GM19452 (cell line): ENCODE results near the gene MMGT1.
A peak's percentile ranks its signal among the peaks of the same experiment; 100 is the strongest.

Experiments
- ATAC-seq: cut with Tn5 transposase; IDR thresholded peaks from one replicate; pipeline ENCODE4 v1.9.1; 2021; ENCODE audit not compliant: unreplicated experiment

The MMGT1 gene

DNA sequence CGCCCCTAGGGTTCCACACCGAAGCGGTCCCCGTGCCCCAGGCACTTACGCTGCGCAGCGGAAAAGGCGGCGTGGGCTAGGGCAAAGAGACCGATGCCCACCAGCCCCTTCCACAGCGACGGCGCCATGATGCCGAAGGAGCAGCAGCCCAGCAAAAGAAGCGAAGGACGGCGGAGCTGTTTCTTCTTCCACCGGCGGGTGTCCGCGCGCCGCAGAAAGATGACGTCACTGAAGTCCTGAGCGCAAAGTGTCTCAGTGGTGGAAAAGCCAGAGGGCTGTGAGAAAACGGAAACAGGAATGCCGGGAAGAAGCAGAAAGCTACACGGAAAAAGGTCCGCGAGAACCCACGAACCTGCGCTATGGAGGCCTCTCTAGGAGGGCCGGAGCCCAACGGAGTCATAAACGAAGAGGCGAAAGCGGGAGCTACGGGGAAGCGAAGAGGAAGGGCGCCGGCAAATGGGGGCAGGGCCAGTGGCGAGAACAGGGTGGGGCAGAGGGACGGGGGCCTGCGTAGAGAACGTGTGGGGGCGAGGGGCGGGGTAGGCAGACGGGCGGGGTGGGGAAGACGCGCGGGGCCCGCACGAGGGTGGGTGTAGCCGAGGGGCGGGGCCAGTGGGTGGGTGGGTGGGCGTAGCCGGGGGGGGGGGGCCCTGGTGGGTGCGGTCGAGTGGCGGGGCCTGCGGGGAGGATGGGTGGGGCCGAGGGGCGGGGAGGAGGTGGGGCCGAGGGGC, at the start of gene MMGT1:
Gene MMGT1, minus strand, starts transcription at position 441 of the 731 bp plus-strand sequence. Its CDS starts 313 bp downstream, at position 128.
- ATAC-seq, result peak; percentile 84

DNA sequence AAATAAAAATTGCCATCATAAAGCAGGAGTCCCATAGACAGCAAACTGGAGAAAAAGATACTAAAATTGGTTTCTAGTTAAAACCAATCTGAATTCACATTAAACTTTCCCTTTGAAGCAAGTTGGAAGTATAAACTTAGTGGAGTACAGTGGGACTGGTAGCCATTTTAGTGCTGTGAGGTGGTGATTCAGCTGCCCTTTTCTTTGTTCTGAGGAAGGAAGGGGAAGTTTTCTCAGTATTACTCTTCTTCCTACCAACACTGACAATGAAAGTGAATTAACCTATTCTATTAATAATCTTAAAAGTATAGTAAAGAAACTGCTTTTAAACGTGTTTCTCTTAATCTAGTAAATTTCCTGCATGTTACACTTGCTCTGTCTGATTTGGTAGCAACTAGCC, 48.1 kb upstream of the MMGT1 start:
- no peak for ATAC-seq

DNA sequence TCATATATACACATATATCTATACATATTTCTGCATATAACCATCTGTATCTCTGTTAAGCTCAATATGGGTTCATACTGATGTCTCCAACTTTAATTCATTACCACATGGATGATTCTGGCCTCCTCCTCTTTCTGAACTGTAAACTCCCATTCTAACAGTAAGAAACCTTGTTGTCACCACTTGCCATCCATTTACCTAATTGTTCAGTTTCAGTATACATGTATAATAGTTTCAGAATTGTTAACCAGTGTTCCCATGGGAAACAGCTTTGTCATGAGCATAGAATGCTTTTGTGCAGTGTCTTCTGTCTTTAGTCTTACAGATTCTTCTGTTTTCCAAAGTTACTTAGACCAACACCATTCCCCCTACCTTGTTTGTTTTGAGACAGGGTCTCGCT, 47.4 kb upstream of the MMGT1 start:
- ATAC-seq, result peak; percentile 79

DNA sequence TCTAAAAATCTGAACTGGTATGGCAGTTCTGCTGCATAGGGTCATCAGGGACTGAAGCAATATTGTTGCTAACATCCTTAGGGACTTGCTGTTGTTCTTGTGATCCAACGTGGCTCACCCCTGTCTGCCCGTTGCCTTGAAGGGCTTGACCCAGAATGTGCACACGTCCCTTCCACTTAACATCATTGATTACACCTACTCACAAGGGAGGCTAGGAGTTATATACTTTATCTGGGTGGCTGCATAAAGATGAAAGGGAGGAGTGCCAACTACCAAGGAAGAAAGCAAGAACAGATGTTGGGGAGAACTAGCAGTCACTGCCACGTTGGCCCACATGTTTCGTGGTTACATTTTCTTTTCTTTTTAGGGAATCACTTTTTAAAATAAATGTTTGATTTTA, 45.4 kb upstream of the MMGT1 start:
- no peak for ATAC-seq

DNA sequence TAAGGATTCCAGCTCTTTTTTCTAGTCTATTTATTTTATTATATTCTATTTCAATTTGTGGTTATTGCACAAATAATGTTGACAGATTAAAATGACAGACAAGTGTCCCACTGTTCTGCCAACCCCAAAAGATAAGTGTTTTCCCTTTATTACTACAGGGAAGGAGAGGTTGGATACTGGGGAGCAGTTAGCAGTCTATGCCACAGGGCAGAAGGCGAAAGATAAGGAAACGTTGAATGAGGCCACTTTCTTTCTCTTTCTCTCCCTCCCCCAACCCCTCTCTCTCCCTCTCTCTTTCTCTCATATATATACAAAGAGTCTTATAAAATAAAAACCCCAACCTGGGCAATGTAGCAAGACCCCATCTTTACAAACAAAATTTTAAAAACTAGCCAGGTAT, 43.1 kb upstream of the MMGT1 start:
- ATAC-seq, result no peak

DNA sequence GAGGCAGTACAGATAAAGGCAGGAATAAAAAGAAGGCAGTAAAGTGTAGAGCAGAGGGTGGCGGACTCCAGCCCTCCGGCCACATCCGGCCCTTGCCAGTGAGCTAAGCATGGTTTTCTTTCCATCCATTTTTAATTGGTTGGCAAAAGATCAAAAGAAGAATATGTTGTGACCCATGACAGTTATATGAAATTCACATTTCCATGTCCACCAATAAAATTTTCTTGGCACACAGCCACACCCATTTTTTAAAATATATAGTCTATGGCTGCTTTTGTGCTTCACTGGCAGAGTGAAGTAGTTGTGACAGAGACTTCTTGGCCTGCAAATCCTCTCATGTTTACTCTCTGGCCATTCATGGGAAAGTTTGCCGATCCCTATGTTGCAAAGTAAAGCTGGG, 41.2 kb upstream of the MMGT1 start:
- ATAC-seq, result no peak

DNA sequence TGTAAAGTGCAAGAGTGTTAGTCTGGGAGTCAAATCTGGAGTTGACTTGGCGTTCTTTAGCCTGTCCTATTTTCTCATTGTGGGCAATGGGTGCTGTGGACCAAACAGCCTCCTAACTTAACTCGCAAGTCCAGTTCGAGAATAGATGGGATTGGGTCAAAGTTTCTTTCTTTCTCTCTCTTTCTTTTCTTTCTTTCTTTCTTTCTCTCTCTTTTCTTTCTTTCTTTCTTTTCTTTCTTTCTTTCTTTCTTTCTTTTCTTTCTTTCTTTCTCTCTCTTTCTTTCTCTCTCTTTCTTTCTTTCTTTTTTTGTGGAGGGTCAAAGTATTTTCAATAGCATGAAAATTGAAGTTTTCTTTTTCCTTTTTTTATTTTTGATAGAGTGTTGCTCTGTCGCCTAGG, 14.5 kb upstream of the MMGT1 start:
- no peak for ATAC-seq

DNA sequence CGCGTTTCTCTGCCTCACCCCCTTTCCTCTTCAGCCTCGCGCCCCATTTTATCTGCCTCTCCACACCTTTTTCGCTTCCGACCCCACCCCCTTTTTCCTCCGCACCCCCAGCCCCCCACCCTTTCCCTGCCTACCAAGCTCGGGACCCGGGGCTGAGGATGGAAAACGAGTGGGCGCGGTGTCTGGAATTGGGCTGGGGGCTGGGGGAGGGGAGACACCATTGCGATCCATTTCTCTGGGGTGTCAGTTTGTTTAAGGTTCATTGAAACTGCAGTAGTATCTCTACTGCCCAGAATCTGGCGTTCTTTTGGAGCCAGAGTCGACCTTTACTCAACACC, 12.2 kb upstream of the MMGT1 start:
- no peak for ATAC-seq

DNA sequence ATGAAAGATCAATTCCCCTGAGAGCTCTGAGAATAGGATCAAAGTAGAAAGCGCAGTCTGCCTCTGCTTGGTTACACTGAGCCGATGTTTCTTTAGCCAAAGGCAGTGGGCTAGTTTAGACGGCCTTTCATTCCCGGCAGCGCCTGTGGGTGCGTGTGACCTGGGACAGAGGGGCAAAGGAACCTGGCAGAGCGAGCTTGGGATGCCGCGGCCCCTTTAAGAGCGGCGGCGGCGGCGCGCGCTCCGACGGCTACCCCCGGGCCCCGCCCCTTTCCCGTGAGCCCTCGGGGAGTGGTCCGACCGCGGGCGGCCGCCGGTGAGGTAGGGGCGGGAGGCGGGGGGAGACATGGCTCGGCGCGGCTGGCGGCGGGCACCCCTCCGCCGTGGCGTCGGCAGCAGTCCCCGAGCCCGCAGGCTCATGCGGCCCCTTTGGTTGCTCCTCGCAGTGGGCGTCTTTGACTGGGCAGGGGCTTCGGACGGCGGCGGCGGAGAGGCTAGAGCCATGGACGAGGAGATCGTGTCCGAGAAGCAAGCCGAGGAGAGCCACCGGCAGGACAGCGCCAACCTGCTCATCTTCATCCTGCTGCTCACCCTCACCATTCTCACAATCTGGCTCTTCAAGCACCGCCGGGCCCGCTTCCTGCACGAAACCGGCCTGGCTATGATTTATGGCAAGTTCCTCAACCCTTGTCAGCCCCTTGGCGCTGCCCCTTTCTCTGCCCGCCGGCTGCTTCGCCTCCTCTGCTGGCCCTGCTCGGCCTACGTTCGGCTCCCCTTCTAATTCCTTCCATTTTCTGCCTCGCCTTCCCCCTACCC, 11.6 kb upstream of the MMGT1 start, which contains the start of gene SLC9A6:
Gene SLC9A6, plus strand, starts transcription at position 279 of the 816 bp plus-strand sequence. Its CDS starts 224 bp downstream, at position 503.
- peak; percentile 89 for ATAC-seq

DNA sequence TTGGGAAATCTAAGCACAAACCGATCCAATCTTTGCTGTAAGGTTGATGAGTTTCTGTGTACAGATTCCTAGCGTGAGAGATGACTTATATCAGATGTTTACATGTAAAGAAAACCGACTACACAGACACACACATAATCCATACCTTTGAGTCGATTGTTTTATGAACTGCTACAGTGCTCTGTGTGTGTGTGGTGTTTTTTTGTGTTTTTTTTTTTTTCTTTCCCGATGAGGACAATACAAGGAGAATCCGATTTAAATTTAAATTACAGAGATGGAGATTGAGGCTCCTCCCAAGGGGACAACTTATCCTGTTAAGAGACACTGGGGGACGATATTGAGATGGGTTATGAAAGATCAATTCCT, 11.0 kb upstream of the MMGT1 start:
- ATAC-seq, result no peak

DNA sequence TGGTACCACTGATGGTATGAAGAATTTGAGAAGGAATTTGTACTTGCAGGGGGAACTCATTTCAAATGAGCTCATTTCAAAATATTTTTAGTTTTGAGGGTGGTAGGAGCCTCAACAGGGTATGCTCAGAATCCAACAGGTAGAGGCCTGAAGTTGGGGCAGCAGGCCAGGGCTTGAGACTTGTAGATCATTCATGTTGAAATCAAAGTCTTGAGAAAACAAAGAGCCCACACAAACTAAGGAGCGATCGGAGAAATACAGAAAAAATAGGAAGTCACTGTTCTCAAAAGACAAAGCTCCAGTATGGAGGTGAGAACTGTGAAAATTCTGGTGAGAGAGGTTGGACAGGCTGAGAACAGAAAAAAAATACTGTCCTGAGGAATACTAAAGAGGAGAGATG, 10.5 kb upstream of the MMGT1 start:
- no peak for ATAC-seq

DNA sequence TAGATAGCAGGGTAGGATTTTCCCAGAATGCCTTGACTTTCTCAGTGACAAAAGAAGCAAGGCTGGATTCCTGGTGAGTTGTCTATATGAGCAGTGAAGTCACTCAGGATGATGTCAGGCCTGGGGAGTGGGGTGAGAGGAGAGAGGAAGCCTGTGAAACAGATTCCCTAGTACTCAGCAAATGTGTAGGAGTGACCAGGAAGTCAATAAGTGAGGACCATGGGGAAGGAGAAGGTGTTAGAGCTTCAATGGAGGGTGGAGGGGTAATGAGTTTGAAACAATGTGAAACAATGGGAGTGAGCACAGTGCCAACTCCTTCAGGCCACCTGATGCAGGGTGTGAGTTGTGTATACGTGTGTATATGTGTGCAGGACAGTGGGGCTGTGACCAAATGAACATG, 9.1 kb upstream of the MMGT1 start:
- ATAC-seq, result no peak

DNA sequence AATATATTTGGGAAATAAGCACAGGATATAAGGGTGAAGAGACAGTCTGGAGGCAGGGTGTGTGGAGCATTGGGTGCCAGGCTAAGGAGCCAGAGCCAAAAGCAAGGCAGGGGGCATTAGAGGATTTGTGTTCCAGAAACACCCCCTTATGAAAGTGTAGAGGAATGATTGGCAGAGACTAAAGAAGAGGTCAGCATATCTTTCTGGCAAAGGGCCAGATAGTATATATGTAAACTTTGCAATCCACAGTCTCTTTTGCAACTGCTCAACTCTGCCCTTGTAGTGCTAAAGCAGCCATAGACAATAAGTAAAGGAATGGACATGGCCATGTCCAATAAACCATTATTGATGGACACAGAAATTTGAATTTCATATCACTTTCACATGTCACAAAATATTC, 7.9 kb upstream of the MMGT1 start:
- ATAC-seq, result no peak

DNA sequence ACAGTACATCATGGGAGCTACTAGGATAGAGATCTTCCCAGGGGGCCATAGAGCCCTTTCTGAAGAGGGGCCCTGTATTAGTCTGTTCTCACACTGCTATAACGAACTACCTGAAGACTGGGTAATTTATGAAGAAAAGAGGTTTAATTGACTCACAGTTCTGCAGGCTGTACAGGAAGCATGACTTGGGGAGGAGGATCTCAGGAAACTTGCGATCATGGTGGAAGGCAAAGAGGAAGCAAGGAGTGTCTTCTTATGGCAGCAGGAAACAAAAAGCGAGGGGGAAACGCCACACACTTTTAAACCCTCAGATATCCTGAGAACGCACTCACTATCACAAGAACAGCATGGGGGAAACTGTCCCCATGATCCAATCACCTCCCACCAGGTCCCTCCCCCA, 7.2 kb upstream of the MMGT1 start:
- no peak for ATAC-seq

DNA sequence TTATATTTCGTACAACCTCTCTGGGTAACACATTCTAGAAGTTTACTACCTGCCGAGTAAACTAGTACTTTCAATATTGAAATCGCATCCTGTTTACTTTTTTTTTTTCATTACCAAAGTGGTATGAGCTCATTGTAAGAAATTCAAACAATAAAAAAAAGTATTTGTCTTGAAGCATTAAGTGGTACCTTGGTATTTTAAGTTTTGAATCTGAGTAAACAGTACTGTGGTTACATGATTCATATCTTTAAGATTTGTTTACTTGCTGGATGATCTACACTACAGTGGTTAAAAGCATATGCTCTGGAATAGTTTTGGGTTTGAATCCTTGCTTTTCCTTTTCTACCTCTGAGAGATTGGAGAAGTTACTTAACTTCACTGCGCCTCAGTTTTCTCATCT, 3.8 kb upstream of the MMGT1 start:
- no peak for ATAC-seq

DNA sequence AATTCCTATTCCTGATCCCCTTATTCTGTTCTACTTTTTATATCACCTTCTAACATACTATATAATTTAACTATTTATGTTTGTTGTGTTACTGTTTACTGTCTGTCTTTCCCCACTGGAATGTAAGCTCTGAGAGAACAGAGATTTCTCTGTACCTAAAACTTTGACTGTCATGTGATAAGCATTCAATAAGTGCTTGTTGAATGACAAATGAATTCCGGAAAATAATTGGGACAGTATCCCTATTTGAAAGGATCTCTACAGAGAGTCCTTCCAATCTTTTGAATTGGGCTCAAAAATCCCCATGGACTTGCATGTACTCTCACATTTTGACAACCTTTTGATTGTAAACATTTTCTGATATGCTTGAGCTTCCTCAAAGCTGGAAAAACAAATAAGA, 1.6 kb upstream of the MMGT1 start:
- ATAC-seq, result no peak

DNA sequence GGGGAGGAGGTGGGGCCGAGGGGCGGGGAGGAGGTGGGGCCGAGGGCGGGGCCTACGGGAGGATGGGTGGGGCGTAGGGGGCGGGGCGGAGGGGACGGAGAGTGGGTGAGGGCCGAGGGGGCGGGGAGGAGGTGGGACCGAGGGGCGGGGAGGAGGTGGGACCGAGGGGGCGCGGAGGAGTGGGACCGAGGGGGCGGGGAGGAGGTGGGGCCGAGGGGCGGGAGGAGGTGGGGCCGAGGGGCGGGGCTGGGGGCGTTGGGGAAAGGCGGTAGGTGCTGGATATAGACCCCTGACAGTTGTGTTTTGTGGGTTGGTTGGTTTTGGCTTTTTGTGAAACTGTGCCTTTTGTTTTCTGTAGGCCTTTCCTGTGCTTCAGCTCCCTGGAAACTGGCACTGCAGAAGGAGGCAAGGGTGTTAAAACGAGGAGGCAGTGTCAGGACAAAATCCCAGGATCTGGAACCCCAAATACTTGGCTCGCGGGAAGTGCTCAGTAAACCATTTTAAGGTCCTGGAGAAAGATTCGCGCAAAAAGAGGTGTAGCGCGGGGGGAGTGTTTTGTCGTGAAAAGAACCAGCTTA, 580 bp upstream of the MMGT1 start:
- ATAC-seq, result no peak

DNA sequence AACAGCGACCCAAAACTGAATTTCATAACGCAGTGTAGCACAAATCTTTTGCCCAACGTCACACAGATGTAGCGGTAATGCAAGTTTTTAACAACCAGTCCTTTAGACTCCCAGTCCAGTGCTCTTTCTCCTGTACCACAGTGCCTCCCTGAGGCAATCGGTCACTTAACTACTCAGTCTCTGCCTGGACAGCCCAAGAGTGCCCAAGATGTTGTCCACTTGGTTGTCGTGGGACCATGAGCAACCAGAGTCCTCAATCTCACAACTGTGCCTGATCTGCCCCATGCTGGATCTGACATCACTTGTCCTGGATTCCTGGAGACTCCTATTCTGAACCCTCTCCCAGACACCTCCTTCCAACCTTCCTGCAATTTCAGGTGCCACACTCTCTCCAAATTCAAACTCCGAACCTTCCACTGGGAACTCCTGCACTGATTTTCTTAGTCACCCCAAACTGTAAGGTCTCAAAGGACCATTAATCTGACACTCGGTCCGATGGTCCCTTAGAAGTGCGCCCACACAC, 702 bp downstream of the MMGT1 start:
- ATAC-seq, result peak; percentile 46

DNA sequence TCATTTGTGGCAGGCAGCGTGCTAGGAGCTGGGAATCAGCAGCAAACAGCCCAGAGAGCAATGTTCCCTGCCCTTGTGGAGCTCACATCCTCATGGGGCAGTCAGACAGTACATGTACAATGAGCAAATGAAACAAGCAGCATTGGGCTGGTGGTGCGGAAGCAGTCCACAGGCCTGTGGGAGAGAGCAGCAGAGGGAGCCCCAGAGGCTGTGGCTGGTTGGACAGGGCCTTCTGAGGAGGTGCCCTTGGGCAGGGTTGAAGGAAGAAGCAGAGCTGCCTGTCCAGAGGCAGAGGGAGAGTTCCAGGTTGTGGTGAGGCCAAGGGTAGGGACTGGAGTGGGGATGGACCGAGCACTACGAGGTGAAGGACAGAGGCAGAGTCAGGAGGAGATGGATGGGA, 22.5 kb downstream of the MMGT1 start:
- ATAC-seq, result no peak

DNA sequence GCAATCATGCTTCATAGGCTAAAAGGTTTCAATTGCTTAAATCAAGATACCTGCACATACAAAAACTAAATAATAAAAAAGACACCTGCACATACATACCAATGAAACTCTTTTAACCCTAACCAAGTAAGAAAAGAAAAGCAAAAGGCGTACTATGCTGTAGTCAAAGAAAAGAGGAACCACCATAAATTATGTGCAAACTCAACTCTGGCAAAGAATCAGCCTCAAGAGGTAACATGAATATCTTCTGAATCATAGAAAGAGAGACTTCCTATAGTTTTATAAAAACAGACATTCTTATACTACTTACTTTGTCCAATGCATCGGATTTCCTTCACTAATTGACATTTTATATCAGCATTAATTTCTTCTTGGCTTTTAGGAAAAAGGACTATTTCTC, 29.3 kb downstream of the MMGT1 start:
- no peak for ATAC-seq

DNA sequence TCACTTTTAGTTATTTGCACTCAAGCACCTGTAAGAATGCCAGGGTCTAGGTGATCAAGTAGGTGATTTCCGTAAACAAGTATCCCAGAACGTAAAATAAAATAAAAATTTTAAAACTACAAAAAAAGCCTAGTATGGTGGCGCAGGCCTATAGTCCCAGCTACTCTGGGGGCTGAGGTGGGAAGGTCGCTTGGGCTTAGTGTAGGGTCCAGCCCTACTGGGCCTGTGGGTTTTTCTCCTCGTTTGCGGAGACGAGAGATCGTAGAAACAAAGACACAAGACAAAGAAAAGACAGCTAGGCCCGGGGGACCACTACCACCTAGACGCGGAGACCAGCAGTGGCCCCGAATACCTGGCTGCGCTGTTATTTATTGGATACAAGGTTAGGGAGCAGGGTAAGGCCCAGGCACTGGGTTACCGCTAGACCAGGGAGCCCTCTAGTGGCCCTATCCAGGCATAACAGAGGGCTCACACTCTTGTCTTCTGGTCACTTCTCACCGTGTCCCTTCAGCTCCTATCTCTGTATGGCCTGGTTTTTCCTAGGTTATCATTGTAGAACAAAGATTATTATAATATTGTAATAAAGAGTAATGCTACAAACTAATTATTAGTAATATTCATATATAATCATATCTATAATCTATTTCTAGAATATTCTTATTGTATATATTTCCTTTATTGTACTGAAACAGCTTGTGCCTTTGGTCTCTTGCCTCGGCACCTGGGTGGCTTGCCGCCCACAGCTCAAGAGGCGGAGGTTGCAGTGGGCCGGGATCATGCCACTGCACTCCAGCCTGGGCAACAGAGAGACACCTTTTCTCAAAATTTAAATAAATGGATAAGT, 41.9 kb downstream of the MMGT1 start:
- no peak for ATAC-seq
